Subcutaneous preadipocyte (primary cell): ENCODE data around the gene SPSB2. TPM values are rescaled to one million over a fixed set of nuclear protein-coding genes. Genes with fewer than 3 reads are reported as not detected.

ENCODE experiments used
- total RNA-seq: library from RNA; depleted of rRNA; stranded (reverse); fragments of >200 nt; gene quantifications from 2 replicates; pipeline ENCODE4 v1.2.3, GENCODE V29; 2012

The SPSB2 gene
- 4.0 and 4.9 TPM in 2 replicates for total RNA-seq

GRCh38 chr12:6873094-6874014, at the start of gene SPSB2:
TSS of gene SPSB2 (minus strand) at chr12:6873303. CDS start at chr12:6872901, 402 bp downstream.

GRCh38 chr12:6914246-6914946, 41.3 kb upstream of the SPSB2 start, which contains the start of gene ENO2:
TSS of gene ENO2 (plus strand) at chr12:6914580. CDS start at chr12:6915833, 1,253 bp downstream.

GRCh38 chr12:6904280-6905276, 31.5 kb upstream of the SPSB2 start, which contains the start of gene LRRC23:
TSS of gene LRRC23 (plus strand) at chr12:6904822. CDS start at chr12:6905634, 812 bp downstream.

GRCh38 chr12:6867413-6868210, 5.5 kb downstream of the SPSB2 start, which contains the start of gene TPI1:
TSS of gene TPI1 (plus strand) at chr12:6867531. CDS start at chr12:6867567, 36 bp downstream.

GRCh38 chr12:6851921-6852650, 21.0 kb downstream of the SPSB2 start, which contains the start of gene USP5:
TSS of gene USP5 (plus strand) at chr12:6852150. CDS start at chr12:6852180, 30 bp downstream.

GRCh38 chr12:6851153-6851920, 21.8 kb downstream of the SPSB2 start, which contains the start of gene CDCA3:
TSS of gene CDCA3 (minus strand) at chr12:6851286. CDS start at chr12:6850952, 334 bp downstream.

GRCh38 chr12:6840761-6841515, 32.2 kb downstream of the SPSB2 start, which contains the start of gene GNB3:
TSS of gene GNB3 (plus strand) at chr12:6840925. CDS start at chr12:6841288, 363 bp downstream.

GRCh38 chr12:6827982-6828780, 44.9 kb downstream of the SPSB2 start, which contains the start of gene P3H3:
TSS of gene P3H3 (plus strand) at chr12:6828407. CDS start at chr12:6828441, 34 bp downstream.

GRCh38 chr12:6821591-6822425, 51.3 kb downstream of the SPSB2 start, which contains the start of gene GPR162:
TSS of gene GPR162 (plus strand) at chr12:6821821. CDS start at chr12:6823899, 2,078 bp downstream.

Other genes with a start within 250 kb of the SPSB2 start
- not detected in 2 replicates for gene LPAR5, start 237.3 kb downstream of the SPSB2 start, total RNA-seq
- 0.78 and 1.1 TPM in 2 replicates for gene ACRBP, start 225.9 kb downstream of the SPSB2 start, total RNA-seq
- 13.5 and 21.7 TPM in 2 replicates for gene ING4, start 210.2 kb downstream of the SPSB2 start, total RNA-seq
- gene ZNF384, start 183.9 kb downstream of the SPSB2 start, total RNA-seq, result 16.9 and 17.8 TPM in 2 replicates
- gene PIANP, start 172.5 kb downstream of the SPSB2 start, total RNA-seq, result under 0.01 TPM in 1 of 2 replicates, not detected in the other
- 97.4 TPM in 2 replicates for gene COPS7A, start 149.3 kb downstream of the SPSB2 start, total RNA-seq
- 133 and 141 TPM in 2 replicates for gene MLF2, start 120.2 kb downstream of the SPSB2 start, total RNA-seq
- gene PTMS, start 106.9 kb downstream of the SPSB2 start, total RNA-seq, result 62.9 and 72.0 TPM in 2 replicates
- gene LAG3, start 100.8 kb downstream of the SPSB2 start, total RNA-seq, result not detected in 2 replicates
- under 0.01 and 0.73 TPM in 2 replicates for gene CD4, start 83.8 kb downstream of the SPSB2 start, total RNA-seq
- gene GPR162, start 51.5 kb downstream of the SPSB2 start, total RNA-seq, result 0.73 and 1.2 TPM in 2 replicates
- 44.1 and 49.3 TPM in 2 replicates for gene P3H3, start 44.9 kb downstream of the SPSB2 start, total RNA-seq
- gene GNB3, start 32.4 kb downstream of the SPSB2 start, total RNA-seq, result 1.1 and 2.2 TPM in 2 replicates
- 29.4 and 36.4 TPM in 2 replicates for gene CDCA3, start 22.0 kb downstream of the SPSB2 start, total RNA-seq
- 86.7 and 96.4 TPM in 2 replicates for gene USP5, start 21.2 kb downstream of the SPSB2 start, total RNA-seq
- 941 and 1,349 TPM in 2 replicates for gene TPI1, start 5.8 kb downstream of the SPSB2 start, total RNA-seq
- 5.1 TPM in 2 replicates for gene LRRC23, start 31.5 kb upstream of the SPSB2 start, total RNA-seq
- gene ENO2, start 41.3 kb upstream of the SPSB2 start, total RNA-seq, result 6.6 and 9.0 TPM in 2 replicates
- gene ATN1, start 54.7 kb upstream of the SPSB2 start, total RNA-seq, result 10.3 and 11.7 TPM in 2 replicates
- not detected in 2 replicates for gene RNU7-1, start 70.5 kb upstream of the SPSB2 start, total RNA-seq
- 37.7 and 63.9 TPM in 2 replicates for gene C12orf57, start 70.7 kb upstream of the SPSB2 start, total RNA-seq
- gene PTPN6, start 78.1 kb upstream of the SPSB2 start, total RNA-seq, result not detected in 2 replicates
- 213 and 237 TPM in 2 replicates for gene PHB2, start 97.4 kb upstream of the SPSB2 start, total RNA-seq
- gene EMG1, start 97.6 kb upstream of the SPSB2 start, total RNA-seq, result 44.5 and 46.1 TPM in 2 replicates
- 24.3 and 27.8 TPM in 2 replicates for gene LPCAT3, start 145.2 kb upstream of the SPSB2 start, total RNA-seq
- 43.2 and 191 TPM in 2 replicates for gene C1S, start 187.4 kb upstream of the SPSB2 start, total RNA-seq
- 30.1 and 155 TPM in 2 replicates for gene C1R, start 219.1 kb upstream of the SPSB2 start, total RNA-seq
- gene C1RL, start 235.9 kb upstream of the SPSB2 start, total RNA-seq, result 28.7 and 43.4 TPM in 2 replicates